ENCODE results near the gene SOX9.

SOX9 gene

GRCh38 chr17:72120642-72121163 lies at the start of gene SOX9:
TSS of gene SOX9 (plus strand) at chr17:72121020. CDS start at chr17:72121392, 372 bp downstream.
- DNase-seq (ENCODE audit: low read depth) = no peak

GRCh38 chr17:72071330-72071729 lies 49.5 kb upstream of the SOX9 start:
- no peak for DNase-seq (ENCODE audit: low read depth)

DNA sequence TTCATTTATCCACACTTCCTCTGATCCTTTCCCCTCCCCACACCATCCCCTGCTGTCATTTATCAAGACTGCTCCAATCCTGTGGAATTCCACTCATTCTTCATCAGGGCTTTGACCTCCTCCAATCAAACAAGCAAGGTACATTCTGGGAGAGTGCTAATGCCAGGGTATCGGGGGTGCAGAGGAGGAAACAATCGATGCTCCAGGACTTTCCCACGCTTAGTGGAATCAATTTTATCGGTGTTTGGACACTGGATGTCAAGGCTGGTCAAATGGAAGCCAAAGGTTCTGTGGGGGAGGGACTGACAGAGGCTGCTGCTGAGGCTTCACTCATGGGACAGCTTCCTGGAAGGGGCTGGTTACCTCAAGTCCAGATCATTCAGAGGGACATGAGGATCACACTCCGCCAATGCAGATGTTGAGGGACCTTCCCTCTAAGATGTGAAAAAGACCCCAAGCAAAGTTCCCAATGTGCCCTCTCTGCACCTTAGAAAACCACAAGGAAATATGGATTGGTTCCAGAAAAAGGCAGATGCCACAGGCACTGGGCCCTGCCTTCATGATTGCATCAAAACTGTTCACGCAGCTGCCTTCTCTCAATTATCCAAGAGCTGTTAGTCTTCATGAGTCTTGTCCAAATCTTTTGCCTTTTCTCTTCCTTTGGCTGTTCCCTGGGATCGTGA lies 44.7 kb upstream of the SOX9 start:
- no peak for DNase-seq (ENCODE audit: low read depth)

- DNase-seq (ENCODE audit: low read depth) = no peak
These were observed 44.2 kb upstream of the SOX9 start for GRCh38 chr17:72076678-72077030.

GRCh38 chr17:72077326-72077960 lies 43.4 kb upstream of the SOX9 start:
- no peak for DNase-seq (ENCODE audit: low read depth)

- no peak for DNase-seq (ENCODE audit: low read depth)
These were observed 41.1 kb upstream of the SOX9 start for GRCh38 chr17:72079700-72080099.

GRCh38 chr17:72087876-72088275 lies 32.9 kb upstream of the SOX9 start:
- no peak for DNase-seq (ENCODE audit: low read depth)

DNA sequence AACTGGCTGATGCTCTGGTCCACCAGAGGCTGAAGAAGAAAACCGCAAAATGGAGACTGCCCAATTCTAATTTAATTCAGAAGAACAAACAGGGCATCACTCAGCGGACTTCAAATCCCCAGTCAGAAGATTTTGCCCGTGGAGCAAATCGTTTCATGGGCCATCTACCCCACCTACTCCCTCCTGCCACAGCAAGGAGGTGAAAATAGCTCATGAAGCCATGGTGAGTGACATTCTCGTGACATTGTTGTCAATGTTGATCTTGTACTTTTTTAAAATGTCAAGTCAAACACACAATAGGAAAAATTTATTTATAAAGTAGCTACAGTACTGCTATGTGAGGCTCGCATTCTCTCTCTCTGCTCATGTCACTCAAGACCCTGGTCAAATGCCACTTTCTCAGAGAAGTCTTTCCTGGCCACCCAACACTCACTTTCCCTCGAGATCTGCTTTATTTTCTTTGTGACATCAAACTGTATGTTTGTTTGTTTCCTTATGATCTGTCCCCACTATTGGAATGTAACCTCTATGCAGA lies 31.3 kb upstream of the SOX9 start:
- DNase-seq (ENCODE audit: low read depth) = no peak

GRCh38 chr17:72090108-72090507 lies 30.7 kb upstream of the SOX9 start:
- no peak for DNase-seq (ENCODE audit: low read depth)

DNA sequence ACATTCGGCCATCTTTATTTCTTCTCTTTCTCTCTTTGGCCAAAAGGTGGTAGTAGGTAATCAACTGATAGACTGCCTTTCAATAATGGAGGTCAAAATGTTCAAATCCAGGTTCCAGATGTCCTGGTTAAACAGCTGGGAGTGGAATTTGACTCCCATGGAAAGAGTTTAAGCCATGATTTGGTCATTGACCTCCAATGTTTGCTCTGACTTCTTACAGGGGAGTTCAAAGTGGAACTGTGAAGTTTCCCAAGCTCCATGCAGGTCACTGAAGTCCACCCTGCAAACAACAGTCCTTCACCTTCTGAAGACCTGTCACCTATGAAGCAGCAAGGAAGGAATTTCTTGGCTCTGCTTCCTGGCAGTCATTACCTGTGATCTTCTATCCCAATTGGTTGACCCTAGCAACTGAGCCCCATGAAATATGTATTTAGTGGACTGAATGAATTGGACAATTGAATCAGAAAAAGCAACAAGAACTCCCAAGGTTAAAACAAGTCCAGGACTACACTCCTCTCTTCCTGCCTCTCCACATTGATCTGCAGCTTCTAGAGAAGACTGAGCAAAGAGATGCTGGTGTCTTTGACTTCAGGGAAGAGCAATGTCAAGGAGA lies 28.0 kb upstream of the SOX9 start:
- no peak for DNase-seq (ENCODE audit: low read depth)

- DNase-seq (ENCODE audit: low read depth) = no peak
These were observed 27.1 kb upstream of the SOX9 start for GRCh38 chr17:72093707-72094106.

DNA sequence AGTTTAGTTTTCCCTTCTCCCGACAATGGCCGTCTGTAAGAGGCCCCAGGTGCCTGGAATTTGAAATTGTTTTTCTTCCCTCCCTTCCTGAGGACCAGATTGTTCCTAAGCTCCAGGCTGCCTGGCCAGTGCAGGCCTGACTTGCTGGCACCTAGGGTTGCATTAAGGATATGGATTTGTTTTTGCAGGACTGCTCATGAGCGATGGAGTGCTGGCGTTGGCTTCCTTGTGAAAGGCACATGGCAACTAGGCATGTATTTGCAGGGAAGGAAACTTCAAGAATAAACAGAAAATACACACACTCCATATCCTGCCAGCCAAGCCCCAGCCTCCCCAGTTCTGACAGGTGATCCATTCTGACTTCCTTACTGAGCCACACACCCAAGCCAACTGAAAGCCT lies 25.5 kb upstream of the SOX9 start:
- DNase-seq (ENCODE audit: low read depth) = no peak

DNA sequence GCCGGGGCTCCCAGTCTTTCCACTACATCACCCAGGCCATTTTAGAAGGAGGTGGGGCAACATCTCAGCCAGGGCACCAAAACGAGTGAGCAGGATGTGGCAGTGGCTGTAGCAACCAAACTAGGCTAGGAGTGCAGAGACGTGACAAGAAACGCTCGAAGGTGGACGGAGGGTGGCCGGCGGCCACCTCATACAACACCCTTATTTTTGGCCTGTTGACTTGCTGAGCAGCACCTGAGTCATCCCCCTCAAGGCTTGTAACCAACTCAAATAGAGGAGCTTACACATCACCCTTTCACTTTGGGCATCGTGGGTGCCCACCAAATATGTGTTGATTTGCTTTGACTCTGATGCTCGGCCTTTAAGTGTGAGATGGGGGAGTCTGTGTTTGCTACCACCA lies 23.7 kb upstream of the SOX9 start:
- no peak for DNase-seq (ENCODE audit: low read depth)

DNA sequence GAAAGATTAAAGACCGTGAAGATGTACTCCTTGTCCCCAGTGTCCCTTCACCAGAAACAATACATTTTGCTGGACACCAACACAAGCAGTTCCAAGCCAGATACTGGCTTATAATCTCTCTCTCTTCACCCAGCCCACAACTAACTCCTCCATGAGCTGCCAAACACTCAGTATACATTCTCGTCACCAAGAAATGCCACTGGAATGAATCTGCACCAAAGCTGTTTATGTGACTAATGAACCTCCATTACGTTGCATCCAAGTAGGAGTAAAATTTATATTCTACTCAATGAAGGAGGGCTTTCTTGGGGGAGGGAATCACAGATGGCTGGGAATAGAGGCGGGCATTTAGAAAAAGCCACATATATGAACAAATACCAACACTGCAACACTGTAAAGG lies 20.9 kb upstream of the SOX9 start:
- no peak for DNase-seq (ENCODE audit: low read depth)

DNA sequence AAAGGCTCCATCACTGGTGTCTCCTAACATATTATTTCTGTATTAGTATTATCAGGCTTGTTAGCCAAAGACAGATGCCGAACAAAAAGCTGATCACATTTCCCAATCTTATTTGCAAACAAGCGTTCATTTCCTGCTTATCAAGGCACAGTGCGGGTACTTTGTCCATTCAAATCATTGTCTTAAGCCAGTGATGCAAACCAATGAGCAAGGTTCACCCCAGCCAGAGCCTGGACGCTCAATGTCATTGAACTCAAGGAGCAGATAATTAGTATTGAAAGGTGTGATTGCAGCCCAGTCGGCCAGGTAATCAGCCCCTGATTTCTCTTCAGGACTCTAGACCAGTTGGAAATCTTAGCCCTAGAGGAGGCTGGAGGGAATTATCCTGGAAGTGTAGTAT lies 20.4 kb upstream of the SOX9 start:
- no peak for DNase-seq (ENCODE audit: low read depth)

DNA sequence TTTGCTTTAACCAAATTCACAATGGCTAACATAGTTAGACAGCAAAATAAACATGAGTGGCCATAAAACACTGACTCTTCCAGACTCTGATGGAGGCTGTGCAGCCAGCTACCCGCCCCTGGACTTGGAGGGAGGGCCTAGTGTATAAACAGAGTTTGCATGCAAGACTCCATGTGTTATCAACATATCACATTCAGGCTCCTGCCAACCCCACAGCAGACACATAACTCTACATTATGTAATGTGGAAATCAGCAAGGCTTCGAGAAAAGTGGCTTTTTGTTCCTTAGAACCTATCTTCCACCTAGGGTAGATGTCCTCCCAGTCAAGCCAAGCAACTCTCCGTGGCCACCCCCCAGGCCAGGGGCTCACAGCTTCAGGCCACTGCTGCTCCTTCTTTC lies 19.3 kb upstream of the SOX9 start:
- DNase-seq (ENCODE audit: low read depth) = no peak

- no peak for DNase-seq (ENCODE audit: low read depth)
These were observed 18.5 kb upstream of the SOX9 start for GRCh38 chr17:72102366-72102765.

- DNase-seq (ENCODE audit: low read depth) = no peak
These were observed 16.5 kb upstream of the SOX9 start for GRCh38 chr17:72104164-72104862.

DNA sequence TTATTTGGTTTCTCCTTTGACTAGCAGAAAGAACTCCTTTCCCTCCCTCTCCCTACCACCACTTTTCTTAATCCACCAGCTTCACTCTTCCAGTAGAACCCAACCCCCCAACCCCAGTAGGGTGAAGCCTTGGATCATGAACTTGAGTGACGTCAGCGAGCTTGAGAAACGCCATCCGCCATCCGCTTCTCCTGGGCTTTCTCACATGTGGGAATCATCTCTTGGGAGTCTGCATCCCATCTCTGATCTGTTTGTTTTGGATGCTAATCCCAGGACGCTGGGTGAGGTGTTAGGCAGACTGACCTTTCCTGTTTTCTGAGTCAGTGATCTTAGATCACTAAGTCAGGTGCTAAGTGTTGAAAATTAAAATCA lies 16.0 kb upstream of the SOX9 start:
- no peak for DNase-seq (ENCODE audit: low read depth)

DNA sequence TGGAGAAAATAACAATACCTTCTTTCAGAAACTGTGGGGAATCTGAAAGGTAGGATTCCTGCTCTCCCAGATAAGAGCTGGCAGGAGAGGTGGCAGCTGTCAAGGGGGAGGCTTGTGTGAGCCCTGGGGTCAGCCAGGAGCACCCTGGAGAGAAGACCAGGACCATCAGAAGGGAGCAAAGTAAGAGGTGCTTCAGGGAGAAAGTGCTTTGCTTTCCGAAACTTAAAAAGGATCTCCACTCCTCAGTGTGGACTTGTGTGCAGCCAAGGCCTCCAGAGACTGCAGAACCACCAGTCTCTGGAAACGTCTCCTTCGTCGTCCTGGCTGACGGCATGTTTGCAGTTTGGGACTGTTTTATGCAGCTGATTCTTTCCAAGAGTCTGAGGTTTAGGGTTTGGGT lies 13.7 kb upstream of the SOX9 start:
- DNase-seq (ENCODE audit: low read depth) = no peak

- no peak for DNase-seq (ENCODE audit: low read depth)
These were observed 10.4 kb upstream of the SOX9 start for GRCh38 chr17:72110231-72110941.

DNA sequence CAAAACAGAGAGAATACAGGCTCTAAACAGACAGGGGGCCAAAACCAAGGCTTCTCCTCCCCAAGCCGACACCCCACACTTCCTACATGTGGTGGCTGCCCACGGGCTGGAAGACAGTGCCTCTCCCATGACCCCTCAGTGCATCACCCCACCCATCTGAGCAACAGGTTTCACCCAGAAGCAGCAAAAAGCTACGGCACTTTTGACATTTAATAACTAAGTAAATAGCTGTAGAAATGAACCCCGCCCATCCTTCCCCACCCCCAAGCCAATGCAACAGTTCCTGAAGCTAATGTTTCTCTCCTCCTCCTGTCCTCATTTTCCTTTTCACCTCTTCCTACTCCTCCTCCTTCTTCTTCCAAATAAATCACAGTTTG lies 9.9 kb upstream of the SOX9 start:
- no peak for DNase-seq (ENCODE audit: low read depth)
